ENCODE results near the gene MXD4.

GRCh38 chr4:2258091-2259035 lies 3.5 kb downstream of the MXD4 start:
- TF ChIP-seq CTCF (conservative IDR thresholded peaks at IDR 0.05; ENCODE audit: low read depth in 2 of 2) (no peak), POLR2AphosphoS5 (IDR thresholded peaks at IDR 0.05; ENCODE audit: low read depth) (no peak)
